ENCODE measurements around the gene HEATR3.

The HEATR3 gene

DNA sequence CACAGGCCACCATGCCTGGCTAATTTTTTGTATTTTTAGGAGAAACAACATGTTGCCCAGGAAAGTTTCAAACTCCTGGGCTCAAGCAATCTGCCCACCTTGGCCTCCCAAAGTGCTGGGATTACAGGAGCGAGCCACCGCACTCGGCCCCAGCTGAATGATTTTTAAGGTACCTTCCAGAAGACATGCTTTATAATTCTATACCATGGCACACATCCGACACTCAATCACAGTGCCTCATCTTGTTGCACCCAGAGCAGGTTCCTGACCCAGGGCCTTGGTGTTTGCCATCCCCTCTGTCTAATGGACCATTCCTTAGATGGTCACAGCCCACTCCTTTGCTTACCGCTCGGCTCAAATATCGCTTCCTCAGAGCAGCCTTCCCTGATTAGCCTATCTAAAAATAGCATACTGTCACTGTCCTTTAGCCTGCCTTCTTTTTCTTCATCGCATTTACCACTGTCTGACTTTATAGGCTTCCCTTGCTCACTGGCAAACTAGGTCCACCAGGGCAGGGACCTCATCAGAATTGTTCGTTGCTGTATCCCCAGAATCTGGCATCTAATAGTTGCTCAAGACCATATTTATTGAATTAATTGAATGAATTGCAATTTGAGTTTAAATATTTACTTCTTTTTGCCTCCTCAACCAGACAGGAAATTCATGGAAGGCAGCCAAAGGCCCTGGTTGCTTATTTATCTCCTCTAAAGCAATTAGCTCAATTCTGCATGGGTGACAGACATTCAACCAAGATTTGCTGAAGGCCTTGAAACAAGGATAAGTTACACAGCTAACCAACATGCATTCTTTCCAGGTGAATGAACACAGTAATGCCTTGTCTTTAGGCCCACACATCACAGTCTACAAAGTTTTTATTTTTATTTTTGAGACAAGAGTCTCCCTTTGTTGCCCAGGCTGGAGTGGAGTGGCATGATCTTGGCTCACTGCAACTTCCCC, 81.0 kb downstream of the HEATR3 start:
- no peak for DNase-seq (ENCODE audit: low read depth)
- TF ChIP-seq, protein P1, sequence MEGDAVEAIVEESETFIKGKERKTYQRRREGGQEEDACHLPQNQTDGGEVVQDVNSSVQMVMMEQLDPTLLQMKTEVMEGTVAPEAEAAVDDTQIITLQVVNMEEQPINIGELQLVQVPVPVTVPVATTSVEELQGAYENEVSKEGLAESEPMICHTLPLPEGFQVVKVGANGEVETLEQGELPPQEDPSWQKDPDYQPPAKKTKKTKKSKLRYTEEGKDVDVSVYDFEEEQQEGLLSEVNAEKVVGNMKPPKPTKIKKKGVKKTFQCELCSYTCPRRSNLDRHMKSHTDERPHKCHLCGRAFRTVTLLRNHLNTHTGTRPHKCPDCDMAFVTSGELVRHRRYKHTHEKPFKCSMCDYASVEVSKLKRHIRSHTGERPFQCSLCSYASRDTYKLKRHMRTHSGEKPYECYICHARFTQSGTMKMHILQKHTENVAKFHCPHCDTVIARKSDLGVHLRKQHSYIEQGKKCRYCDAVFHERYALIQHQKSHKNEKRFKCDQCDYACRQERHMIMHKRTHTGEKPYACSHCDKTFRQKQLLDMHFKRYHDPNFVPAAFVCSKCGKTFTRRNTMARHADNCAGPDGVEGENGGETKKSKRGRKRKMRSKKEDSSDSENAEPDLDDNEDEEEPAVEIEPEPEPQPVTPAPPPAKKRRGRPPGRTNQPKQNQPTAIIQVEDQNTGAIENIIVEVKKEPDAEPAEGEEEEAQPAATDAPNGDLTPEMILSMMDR (conservative IDR thresholded peaks at IDR 0.05; ENCODE audit: control insufficient read depth, insufficient read depth, low read depth, low read length), result no peak
- H3K4me3 ChIP-seq (ENCODE audit: control insufficient read depth, low read depth, low read length), result no peak overlapping the region

DNA sequence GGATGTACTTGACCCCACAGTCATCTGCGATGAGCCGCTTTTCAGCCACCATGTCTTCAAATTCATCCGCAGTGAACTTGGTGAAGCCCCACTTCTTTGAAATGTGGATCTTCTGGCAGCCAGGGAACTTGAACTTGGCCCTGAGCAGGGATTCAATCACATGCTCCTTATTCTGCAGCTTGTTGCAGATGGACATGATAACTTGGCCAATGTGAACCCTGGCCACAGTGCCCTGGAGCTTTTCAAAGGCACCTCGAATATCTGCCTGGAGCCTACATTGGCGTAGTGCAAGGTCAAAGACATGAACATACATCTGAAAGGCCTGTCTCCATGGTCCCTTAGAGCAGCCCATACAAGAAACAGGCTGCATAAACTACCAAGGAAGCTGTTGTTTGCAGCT, 85.6 kb downstream of the HEATR3 start:
- no peak overlapping the region for H3K4me3 ChIP-seq (ENCODE audit: control insufficient read depth, low read depth, low read length)
- TF ChIP-seq, protein P1 (conservative IDR thresholded peaks at IDR 0.05; ENCODE audit: control insufficient read depth, insufficient read depth, low read depth, low read length), result no peak
- DNase-seq (ENCODE audit: low read depth), result no peak

DNA sequence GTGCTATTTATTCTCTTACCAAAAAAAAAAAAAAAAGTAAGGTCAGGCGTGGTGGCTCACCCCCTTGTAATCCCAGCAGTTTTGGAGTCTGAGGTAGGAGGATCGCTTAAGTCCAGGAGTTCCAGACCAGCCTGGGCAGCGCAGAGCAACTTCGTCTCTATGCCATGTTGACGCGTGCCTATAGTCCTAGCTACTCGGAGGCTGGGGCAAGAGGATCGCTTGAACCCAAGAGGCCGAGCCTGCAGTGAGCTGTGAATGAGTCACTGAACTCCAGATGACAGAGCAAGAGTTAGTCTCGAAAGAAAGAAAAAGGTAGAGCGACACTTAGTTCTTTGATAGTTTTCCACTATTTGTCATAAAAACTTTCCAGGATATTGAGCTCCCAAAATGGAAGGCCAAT, 86.0 kb downstream of the HEATR3 start:
- DNase-seq (ENCODE audit: low read depth), result no peak
- no peak overlapping the region for H3K4me3 ChIP-seq (ENCODE audit: control insufficient read depth, low read depth, low read length)
- TF ChIP-seq, protein P1 (conservative IDR thresholded peaks at IDR 0.05; ENCODE audit: control insufficient read depth, insufficient read depth, low read depth, low read length), result no peak

DNA sequence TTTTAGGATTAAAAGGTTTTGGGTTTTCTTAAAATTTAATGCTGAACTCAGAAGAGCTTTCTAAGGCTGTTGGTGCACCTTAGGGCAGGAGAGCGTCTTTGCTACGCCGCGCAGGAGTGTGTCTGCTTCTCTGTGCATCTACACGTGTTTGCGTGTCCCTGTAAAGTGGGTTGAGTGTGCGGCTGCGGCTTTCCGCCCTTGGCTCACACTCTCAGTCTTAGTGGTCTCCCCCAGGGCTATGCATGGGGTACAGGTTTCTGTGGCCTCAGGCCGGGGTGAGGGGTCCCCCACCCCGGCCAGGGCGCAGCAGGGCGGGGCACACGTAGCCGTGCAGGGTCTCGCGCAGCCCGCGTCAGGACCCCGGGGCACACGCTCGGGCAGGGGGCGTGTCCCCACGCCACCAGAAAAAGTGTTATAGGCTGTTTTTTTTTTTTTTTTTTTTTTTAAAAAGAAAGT, 86.6 kb downstream of the HEATR3 start:
- peak overlapping the region; percentile 66 for H3K4me3 ChIP-seq (ENCODE audit: control insufficient read depth, low read depth, low read length)
- TF ChIP-seq, protein P1 (conservative IDR thresholded peaks at IDR 0.05; ENCODE audit: control insufficient read depth, insufficient read depth, low read depth, low read length), result no peak
- peak; percentile 38 for DNase-seq (ENCODE audit: low read depth)

DNA sequence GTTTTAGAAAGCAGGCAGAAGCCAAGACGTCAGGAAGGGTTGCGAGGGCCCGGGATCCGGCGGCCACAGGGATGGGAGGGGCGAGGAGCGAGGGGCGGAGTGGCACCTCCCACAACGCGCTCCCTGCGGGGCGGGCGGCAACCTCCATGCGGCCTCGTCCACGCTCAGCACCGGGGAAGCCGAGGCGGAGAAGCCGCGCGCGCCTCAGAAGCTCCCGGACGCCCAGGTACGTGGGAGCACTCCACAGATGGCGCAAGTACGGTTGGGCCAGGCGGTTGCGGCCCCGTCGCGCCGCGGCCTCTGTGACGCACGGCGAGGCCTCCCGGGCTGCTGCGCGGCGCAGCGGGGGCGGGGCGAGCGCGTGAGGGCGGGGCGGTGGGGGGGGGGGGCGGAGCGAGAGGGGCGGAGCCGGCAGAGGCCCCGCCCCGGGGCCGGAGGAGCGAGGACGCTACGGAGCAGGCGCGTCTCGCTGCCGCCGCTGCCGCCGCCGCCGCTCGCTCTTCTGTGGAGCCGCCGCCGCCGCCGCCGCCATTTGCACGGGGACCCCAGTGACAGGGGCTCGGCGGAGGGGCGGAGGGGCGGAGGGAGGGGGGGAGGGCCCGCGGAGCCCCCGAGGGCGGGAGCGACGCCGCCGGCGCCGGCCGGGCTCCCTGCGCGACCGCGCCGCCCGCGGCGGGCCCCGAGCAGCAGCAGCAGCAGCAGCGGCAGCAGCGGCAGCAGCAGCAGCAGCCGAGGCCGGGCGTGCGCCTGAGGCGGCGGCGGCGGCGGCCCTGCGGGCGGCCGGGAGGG, 87.2 kb downstream of the HEATR3 start, which contains the start of gene TENT4B:
TSS of gene TENT4B (plus strand) at position 500 of the 789 bp plus-strand sequence. CDS start 316 bp downstream, outside the sequence.
- H3K4me3 ChIP-seq (ENCODE audit: control insufficient read depth, low read depth, low read length), result peak within 1 kb of the TSS; percentile 73
- TF ChIP-seq, protein P1 (conservative IDR thresholded peaks at IDR 0.05; ENCODE audit: control insufficient read depth, insufficient read depth, low read depth, low read length), result no peak
- peak; percentile 73 for DNase-seq (ENCODE audit: low read depth)

DNA sequence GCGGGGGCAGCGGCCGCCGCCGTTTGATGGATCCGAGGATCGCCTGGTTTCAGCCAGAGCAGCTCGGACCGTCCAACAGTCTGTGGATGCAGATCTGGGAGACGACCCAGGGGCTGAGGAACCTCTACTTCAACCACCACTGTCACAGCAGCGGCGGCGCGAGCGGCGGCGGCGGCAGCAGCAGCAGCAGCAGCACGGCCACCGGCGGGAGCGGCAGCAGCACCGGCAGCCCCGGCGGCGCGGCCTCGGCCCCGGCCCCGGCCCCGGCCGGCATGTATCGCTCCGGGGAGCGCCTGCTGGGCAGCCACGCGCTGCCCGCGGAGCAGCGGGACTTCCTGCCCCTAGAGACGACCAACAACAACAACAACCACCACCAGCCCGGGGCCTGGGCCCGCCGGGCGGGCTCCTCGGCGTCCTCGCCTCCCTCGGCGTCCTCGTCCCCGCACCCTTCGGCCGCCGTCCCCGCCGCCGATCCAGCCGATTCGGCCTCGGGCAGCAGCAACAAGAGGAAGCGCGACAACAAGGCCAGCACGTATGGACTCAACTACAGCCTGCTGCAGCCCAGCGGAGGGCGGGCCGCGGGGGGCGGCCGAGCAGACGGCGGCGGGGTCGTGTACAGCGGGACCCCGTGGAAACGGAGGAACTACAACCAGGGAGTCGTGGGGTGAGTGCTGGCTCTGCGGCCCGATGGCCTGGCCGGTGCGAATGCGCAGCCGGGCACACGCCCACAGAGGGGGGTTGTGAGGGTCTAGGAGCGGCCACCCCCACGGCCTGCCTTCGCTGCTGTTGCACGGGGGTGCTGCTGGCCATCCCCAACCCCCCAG, 88.0 kb downstream of the HEATR3 start:
- peak overlapping the region; percentile 73 for H3K4me3 ChIP-seq (ENCODE audit: control insufficient read depth, low read depth, low read length)
- TF ChIP-seq, protein P1 (conservative IDR thresholded peaks at IDR 0.05; ENCODE audit: control insufficient read depth, insufficient read depth, low read depth, low read length), result no peak
- no peak for DNase-seq (ENCODE audit: low read depth)

All from fibroblast of mammary gland (primary cell).